Measurements from ENCODE around the gene GSG1L. TPM values are rescaled to one million over a fixed set of nuclear protein-coding genes. Genes with fewer than 3 reads are reported as not detected.

Gene GSG1L
- polyA plus RNA-seq, 1 donor (not counting 4 experiments of a cell fraction or from before 2014, with no cell fraction given): not detected

DNA sequence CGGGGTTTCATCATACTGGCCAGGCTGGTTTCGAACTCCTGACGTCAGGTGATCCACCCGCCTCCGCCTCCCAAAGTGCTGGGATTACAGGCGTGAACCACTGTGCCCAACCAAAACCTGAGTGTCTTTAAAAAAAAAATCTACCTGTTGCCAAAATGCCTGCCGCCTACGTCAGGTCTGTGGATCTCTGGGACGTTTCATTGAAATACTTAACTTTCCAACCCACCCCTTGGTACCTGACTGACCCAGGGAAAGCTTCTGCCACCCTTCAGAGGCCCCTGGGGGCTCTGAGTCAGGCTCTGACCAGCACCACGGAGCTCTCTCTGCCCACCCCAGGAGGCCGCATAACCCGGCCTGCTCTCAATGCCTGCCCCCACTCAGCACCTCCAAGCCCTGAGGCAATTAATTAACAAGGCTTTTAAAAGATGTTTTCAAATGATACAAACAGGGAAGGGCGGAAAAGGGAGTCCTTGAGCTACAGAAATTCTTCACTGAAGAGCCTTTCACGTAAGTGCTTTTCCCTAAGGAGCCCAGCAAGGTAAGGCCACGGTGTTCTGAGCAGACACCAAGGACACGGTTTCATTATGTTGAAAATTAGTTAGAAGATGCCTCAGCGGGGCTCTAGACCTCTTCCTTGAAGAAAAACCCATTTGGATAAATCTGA lies 29.3 kb upstream of the GSG1L start:
- Histone ChIP-seq H3K36me3 (ENCODE audit: control insufficient read depth in 2 of 2, extremely low read depth in 1 of 2, insufficient read depth in 2 of 2, low read length in 2 of 2) (peaks cover 5 to 7% of the 10 kb centered on the region in 2 experiments), H3K9me3 (ENCODE audit: control insufficient read depth, low read depth, low read length) (no peaks in the 10 kb centered on the region), H4K20me1 (ENCODE audit: control insufficient read depth, extremely low read depth, insufficient read depth, low read length) (no peaks in the 10 kb centered on the region), H3K27ac (ENCODE audit: control insufficient read depth, insufficient read depth, low read length) (peak overlapping the region; percentile 20), H3K27me3 (ENCODE audit: control insufficient read depth, extremely low read depth, insufficient read depth, low read length) (no peaks in the 10 kb centered on the region), H3K4me2 (ENCODE audit: control insufficient read depth, extremely low read depth, insufficient read depth, low read depth, low read length) (peak overlapping the region; percentile 27), H2AFZ (ENCODE audit: control insufficient read depth, low read length) (no peak overlapping the region), H3K9ac (ENCODE audit: control insufficient read depth, extremely low read depth, insufficient read depth, low read length) (no peak overlapping the region), H3K9me1 (ENCODE audit: control insufficient read depth, extremely low read depth, insufficient read depth, low read length) (no peaks in the 10 kb centered on the region), H3K79me2 (ENCODE audit: control insufficient read depth, insufficient read depth, low read length) (no peaks in the 10 kb centered on the region), H3K4me1 (ENCODE audit: control insufficient read depth, extremely low read depth, insufficient read depth, low read length) (peaks cover 10% of the 10 kb centered on the region), H3K4me3 (ENCODE audit: control insufficient read depth in 2 of 3, extremely low read depth in 1 of 3, insufficient read depth in 2 of 3, low read depth in 1 of 3, low read length in 3 of 3) (no peak overlapping the region)
- no peak for TF ChIP-seq EZH2 (IDR thresholded peaks at IDR 0.05; ENCODE audit: low read length)
- TF ChIP-seq, protein P1, sequence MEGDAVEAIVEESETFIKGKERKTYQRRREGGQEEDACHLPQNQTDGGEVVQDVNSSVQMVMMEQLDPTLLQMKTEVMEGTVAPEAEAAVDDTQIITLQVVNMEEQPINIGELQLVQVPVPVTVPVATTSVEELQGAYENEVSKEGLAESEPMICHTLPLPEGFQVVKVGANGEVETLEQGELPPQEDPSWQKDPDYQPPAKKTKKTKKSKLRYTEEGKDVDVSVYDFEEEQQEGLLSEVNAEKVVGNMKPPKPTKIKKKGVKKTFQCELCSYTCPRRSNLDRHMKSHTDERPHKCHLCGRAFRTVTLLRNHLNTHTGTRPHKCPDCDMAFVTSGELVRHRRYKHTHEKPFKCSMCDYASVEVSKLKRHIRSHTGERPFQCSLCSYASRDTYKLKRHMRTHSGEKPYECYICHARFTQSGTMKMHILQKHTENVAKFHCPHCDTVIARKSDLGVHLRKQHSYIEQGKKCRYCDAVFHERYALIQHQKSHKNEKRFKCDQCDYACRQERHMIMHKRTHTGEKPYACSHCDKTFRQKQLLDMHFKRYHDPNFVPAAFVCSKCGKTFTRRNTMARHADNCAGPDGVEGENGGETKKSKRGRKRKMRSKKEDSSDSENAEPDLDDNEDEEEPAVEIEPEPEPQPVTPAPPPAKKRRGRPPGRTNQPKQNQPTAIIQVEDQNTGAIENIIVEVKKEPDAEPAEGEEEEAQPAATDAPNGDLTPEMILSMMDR (optimal IDR thresholded peaks at IDR 0.05 in 1 of 3, IDR thresholded peaks at IDR 0.05 in 1 of 3, conservative IDR thresholded peaks at IDR 0.05 in 1 of 3; ENCODE audit: extremely low read depth in 1 of 3, insufficient read depth in 2 of 3, low read length in 3 of 3): no peak
- DNase-seq (ENCODE audit: low read depth, low spot score): no peak
- FAIRE-seq: no peak
- dilution Hi-C loops (cut with MboI; ENCODE audit: extremely low pct_ligation_motif_present, low sequenced_read_pairs): no loop called here

DNA sequence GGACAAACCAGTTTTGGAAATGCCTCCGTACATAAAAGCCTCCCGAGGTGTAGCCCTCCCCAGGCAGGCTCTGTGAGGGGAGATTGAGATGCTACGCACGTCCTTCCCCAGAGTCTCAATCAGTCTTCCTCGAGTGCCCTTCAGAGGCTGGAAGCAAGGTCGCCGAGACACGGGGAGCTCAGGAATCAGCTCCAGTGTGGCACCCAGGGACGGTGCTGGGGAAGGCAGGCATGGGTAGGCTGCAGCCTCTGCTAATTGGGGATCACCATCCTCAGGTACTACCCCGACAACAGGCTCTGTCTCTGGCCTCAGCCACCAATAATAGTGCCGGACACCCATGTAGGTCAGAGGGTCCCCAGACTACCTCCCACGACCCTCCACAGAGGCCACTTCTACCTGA lies 28.1 kb upstream of the GSG1L start:
- H3K4me1 ChIP-seq (ENCODE audit: control insufficient read depth, extremely low read depth, insufficient read depth, low read length): peaks cover 10% of the 10 kb centered on the region
- no peak overlapping the region for H3K9ac ChIP-seq (ENCODE audit: control insufficient read depth, extremely low read depth, insufficient read depth, low read length)
- DNase-seq (ENCODE audit: low read depth, low spot score) (no peak), FAIRE-seq (no peak)
- no peak overlapping the region for H2AFZ ChIP-seq (ENCODE audit: control insufficient read depth, low read length)
- H4K20me1 ChIP-seq (ENCODE audit: control insufficient read depth, extremely low read depth, insufficient read depth, low read length): no peaks in the 10 kb centered on the region
- no peaks in the 10 kb centered on the region for H3K9me1 ChIP-seq (ENCODE audit: control insufficient read depth, extremely low read depth, insufficient read depth, low read length)
- H3K4me2 ChIP-seq (ENCODE audit: control insufficient read depth, extremely low read depth, insufficient read depth, low read depth, low read length): no peak overlapping the region
- no peaks in the 10 kb centered on the region for H3K9me3 ChIP-seq (ENCODE audit: control insufficient read depth, low read depth, low read length)
- H3K4me3 ChIP-seq (ENCODE audit: control insufficient read depth in 2 of 3, extremely low read depth in 1 of 3, insufficient read depth in 2 of 3, low read depth in 1 of 3, low read length in 3 of 3): no peak overlapping the region
- dilution Hi-C loops (cut with MboI; ENCODE audit: extremely low pct_ligation_motif_present, low sequenced_read_pairs): no loop called here
- TF ChIP-seq, protein P1 (optimal IDR thresholded peaks at IDR 0.05 in 1 of 3, IDR thresholded peaks at IDR 0.05 in 1 of 3, conservative IDR thresholded peaks at IDR 0.05 in 1 of 3; ENCODE audit: extremely low read depth in 1 of 3, insufficient read depth in 2 of 3, low read length in 3 of 3): no peak
- TF ChIP-seq EZH2 (IDR thresholded peaks at IDR 0.05; ENCODE audit: low read length): no peak
- no peak overlapping the region for H3K27ac ChIP-seq (ENCODE audit: control insufficient read depth, insufficient read depth, low read length)
- H3K79me2 ChIP-seq (ENCODE audit: control insufficient read depth, insufficient read depth, low read length): no peaks in the 10 kb centered on the region
- H3K36me3 ChIP-seq (ENCODE audit: control insufficient read depth in 2 of 2, extremely low read depth in 1 of 2, insufficient read depth in 2 of 2, low read length in 2 of 2): peaks cover 3 to 4% of the 10 kb centered on the region in 2 experiments
- no peaks in the 10 kb centered on the region for H3K27me3 ChIP-seq (ENCODE audit: control insufficient read depth, extremely low read depth, insufficient read depth, low read length)

Measured in keratinocyte (primary cell).